Kidney glomerular epithelial cell (primary cell): ENCODE data around the gene ZBTB45.

Experiments
- DNase-seq: peaks from one replicate; lab custom pipeline; 2025; lab: John Stamatoyannopoulos, UW

The ZBTB45 gene

DNA sequence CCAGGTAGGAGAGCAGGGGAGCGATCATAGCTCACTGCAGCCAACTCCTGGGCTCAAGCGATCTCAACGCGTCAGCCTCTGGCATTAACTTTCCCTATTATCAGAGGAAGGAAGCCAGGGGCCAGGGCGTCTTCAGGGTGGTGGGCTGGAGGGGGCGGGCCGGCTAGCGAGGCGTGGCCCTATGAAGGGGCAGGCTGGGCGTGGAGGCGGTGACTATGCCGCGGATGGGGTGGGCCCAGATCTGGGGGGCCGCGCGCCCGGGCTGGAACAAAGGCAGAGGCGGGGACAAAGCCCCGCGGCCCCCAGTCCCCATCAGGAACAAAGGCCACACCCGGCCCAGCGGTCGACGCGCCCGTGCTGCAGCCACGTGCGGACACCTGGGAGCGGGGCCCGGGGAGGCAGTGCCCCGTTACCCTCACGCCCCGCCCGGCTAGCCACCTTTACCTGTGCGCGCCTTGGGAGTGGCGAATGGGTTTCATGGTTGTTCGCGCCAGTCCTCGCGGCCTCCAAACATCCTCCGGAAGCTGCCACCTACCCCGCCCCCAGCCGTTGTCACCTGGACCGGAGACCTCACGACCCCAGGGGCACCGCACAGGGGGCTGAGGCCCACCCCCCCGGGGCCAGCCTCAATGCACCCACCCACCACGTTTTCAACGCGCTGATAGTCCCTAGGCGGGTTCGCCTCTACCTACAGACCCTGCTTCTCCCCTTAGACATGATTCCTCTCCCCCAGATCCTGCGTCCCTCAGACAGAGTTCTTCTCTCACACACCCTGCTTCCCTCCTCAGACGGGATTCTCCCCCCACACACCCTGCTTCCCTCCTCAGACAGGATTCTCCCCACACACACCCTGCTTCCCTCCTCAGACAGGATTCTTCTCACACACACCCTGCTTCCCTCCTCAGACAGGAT lies 18.9 kb upstream of the ZBTB45 start:
- DNase-seq: no peak

DNA sequence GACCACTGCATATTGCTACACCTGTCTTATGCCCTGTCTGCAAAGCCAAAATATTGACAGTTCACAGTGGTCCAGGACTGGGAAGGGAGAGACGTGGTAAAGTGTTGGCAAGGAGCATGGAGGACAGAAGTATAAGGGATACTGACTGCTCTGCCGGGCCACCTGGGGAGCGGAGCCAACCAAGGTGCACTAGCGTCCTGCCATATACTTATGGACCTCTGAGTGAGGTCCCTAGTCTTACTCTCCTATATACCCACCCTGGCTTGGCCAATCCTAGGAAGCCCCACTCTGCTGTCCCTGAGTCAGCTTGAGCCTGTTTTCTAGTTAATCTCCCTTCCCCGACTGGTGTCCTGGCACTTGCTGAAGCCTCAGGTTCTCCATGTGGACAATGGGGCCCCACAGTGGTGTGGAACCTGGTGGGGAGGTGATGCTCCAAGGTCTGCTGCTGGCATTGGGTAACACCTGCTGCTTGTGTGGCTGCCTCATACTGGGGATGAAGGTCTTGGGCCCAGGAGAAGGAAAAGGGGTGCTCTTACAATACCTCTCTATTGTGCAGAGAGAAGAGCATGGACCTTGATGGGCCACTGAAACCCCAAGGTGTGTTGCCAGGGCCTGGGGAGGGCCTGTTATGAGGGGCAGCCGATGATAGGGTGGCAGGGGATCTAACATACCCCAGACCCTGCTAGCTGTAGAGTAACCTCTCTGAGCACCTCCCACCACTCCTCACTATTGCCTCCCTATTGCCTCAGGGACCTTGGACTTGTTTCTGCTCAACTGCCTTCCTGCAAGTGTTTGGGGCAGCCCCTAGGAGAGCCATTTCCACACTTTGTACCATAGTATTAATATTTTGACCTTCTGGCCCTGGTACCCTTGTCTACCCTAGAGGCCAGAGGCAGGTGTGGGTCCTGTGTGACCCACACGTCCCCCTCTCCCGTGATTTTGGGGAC lies 17.5 kb upstream of the ZBTB45 start:
- DNase-seq: no peak

DNA sequence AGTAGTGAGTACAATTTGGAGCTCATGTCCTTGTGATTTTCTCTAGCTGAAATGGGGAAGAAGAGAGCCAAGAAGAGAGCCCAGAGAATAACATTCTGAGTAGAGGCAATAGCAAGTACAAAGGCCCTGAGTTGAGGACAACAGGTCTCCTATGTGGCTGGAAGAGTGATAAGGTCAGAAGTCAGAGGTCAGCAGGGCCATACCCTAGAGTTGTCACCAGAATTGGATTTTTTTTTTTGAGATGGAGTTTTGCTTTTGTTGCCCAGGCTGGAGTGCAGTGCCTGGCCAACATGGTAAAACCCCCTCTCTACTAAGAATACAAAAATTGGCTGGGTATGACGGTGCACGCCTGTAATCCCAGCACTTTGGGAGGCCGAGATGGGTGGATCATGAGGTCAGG lies 16.2 kb upstream of the ZBTB45 start:
- DNase-seq: no peak

DNA sequence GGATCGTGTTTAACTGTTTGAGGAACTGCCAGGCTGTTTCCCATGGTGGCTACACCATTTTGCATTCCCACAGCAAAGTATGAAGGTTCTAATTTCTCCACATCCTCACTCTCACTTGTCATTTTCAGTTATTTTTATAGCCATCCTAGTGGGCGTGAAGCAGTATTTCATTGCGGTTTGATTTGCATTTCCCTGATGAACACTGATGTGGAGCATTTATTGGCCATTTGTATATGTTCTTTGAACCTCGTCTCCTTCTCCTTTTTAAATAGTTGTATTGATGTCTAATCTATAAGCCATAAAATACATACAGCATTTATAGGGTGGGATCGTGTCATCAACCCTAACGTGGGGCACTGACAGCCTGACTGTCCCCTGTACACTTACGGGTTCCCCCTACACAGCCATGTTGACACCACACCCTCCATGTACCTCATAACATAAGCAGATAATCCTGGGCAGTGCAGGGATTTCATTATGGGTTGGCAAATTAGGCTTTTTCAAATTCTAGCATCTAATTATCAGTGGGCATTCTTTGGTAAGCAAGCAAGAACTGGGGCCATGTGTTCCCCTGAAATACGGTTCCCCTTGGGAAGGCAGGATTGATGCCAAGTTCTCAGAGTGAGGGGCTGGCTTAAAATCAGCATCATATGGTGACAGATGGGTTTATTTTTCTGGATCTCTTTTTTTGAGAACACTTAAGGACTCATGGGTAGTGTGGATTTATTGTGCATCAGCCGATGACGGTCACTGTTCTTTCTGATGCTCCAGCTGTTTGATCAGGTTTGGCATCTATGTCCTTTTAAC lies 11.6 kb upstream of the ZBTB45 start:
- no peak for DNase-seq

DNA sequence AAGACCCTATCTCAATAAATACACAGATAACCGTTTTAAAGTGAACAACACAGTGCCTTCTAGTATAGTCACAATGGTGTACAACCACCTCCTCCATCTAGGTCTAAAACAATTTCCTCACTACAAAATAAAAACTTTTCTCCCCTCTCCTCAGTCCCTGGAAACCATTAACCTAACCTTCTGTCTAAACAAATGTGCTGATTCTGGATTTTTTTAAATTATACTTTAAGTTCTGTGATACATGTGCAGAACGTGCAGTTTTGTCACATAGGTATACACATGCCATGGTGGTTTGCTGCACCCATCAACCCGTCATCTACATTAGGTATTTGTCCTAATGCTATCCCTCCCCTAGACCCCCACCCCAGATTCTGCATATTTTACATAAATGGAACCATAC lies 9.8 kb upstream of the ZBTB45 start:
- no peak for DNase-seq

DNA sequence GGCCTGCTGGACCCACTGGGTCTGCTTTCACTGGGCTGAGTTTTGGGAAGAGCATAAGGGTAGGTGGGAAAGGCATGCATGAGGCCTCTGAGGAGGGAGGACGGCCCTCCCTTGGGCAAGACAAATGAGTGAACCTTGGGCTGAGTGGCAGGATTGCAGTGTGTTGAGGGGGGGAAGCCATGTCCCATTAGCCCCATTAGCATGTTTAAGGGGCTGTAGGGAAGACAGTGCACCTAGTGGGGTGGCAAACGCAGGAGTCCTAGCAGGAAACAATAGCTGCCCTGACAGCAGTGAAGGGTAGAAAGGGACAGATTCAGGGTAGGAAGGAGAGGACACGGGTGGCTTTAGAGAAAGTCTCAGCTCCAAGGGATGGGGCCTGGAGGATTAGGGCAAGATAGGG lies 3.1 kb upstream of the ZBTB45 start:
- no peak for DNase-seq

DNA sequence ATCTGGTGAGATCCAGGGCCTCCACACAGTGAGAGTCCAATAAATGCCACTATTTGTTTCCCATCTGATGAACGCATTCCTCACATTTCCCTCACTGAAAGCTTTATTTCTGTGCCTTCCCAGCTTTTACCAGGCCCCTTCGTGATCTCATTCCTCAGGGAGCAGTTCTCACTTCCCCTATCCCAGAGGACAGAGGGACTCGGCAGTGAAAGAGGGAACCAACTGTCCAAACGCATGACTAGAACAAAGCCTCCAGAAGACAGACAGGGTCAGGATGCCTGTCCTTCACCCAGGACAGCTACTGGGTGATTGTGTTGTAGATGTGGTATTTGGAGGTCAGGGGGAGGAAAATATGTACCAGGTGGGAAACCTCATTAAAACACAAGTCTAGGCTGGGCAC lies 2.0 kb upstream of the ZBTB45 start:
- DNase-seq: no peak

DNA sequence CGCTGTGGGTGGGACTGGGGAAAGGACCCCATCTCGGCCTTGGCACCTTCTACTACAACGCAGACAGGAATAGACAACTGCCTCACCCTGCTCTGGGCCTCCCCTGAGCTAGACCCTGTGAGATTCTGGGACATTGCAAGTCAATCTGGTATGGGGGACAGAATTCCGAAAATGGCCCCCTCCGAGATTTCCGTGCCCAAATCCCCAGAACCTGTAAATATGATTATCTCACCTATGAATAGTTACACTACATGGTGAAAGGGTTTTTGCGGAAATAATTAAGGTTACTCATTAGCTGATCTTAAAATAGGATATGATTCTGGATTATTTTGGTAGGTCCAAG lies 618 bp upstream of the ZBTB45 start:
- DNase-seq: no peak

DNA sequence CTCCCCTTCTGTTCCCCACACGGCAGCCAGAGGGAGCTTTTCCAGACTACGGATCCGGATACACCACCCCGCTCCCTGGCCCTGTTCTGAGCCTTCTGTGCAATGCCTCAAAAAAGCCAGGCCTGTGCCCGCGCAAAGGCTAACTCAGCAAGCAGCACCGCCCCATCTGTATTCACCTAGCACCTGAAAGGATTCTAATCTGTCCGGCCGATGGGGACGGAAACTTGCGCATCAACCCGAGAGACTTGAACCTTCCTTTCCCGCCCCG lies 589 bp downstream of the ZBTB45 start:
- peak; percentile 33 for DNase-seq

DNA sequence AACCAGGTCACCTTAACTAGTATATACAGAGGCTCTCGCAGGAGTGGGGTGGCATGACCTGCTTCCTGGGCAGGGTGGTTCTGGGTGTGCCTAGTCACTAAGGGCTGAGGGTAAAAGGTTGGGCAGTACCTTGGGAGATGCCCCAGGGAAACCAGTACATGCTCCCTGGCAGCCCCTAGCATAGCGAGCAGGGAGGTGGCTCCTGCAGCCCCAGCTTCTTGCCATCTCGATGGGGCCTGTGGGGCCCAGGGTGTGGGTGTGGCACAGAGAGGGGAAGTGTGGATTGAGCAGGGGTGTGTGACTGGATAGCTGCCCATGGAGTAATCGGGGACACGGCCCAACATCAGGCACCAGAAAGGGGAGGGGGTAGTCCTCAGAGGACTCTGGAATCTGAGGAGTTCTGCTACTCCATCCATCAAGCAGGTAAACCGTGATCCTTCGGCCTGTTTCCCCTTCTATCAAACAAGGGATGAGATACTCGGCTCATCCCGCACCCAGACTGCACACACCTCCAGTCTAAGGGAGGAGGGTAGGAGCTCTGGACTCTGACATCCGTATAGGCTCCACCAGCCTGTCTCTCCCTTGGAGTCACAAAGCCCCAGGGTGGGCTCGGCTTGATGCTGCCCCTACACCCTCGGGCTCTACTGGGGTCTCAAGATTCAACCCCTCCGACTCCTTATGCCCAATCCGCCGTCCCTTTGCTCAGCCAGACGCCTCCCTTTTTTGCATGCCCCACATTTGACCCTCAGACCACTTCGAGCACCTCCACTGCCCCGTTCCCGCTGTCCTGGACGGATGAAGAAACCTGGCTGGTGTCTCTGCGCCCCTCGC lies 1.1 kb downstream of the ZBTB45 start:
- DNase-seq: no peak

DNA sequence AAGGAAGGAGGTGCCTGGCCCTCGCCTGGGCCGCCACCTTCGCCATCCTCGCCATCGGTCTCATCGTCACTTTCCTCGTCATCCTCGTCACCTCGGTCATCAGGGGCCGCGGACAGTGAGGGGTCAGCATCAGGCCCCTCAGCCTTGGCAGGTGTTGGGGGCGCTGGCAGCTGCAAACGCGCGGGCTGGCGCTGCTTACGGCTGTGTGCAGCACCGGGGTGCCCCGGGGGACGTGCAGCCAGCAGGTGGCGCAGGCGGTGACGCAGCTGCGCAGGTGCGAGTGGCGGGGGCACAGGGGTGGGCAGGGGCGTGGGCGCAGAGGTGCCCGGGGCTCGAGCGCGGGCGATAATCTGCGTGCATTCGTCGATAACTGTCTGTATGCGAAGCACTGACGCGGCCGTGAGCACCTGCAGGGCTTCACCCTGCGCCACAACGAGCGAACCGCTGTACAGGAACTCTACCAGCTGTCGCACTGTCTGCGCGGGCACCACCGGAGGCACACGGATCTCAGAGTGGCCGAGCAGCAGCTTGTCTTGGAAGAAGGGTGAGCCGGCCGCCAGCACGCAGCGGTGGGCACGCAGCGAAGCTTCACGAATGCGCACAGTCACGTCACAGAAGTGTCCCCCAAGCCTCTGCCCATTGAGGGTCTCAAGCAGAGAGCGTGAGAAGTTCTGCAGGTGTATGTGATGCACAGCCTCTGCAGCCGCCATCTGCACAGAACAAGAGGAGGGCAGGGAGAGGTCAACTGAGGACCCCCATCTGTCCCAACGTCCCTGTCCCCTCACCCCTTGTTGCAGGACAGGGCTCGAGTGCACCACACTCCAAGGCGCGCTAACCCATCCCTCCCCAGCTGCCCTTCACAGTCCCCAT lies 2.4 kb downstream of the ZBTB45 start:
- no peak for DNase-seq

DNA sequence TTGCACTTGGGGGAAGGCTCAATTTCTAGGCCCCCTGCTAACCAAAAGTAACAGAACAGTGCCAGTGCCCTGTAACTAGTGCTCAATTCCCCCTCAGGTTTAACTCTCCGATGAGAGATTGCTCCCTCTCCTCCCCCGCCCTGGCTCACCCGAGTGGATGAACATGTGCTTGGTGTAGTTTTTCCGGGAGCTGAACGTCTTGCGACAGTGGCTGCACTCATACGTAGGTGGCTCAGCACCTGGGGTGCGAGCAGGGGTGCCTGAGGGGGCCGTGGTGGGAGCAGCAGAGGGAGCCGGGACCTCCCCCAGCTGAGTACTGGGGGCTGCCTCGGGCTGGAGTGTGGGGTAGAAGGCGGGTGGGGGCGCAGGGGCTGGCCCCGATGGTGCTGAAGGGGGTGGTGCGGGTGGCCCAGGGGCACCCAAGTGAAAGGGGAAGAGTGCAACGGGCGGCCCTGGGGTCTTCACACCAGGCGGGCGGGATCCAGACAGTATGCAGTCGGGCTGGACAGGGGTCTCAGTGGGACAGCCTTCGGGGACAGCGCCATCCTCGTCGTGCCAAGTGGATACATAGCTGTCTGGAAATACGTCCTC lies 3.3 kb downstream of the ZBTB45 start:
- DNase-seq: no peak

DNA sequence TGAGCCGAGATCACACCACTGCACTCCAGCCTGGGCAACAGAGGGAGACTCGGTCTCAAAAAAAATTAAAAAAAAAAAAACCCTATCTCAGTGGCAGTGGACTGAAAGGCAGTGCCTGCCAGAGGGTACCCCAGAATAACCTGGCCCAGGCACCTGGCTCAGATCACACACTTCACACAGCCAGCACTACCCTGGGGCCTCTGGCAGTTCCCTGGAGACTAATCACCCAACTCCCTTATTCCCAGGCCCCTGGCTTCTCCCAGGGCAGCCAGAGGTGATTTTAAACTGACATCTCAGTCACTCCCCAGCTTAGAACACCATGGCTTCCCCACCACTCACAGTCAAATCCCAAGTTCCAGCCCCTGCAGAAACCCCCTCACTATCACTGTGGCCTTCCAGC lies 4.4 kb downstream of the ZBTB45 start:
- DNase-seq: no peak

GRCh38 chr19:58514564-58515022 lies 5.0 kb downstream of the ZBTB45 start:
- DNase-seq: no peak

DNA sequence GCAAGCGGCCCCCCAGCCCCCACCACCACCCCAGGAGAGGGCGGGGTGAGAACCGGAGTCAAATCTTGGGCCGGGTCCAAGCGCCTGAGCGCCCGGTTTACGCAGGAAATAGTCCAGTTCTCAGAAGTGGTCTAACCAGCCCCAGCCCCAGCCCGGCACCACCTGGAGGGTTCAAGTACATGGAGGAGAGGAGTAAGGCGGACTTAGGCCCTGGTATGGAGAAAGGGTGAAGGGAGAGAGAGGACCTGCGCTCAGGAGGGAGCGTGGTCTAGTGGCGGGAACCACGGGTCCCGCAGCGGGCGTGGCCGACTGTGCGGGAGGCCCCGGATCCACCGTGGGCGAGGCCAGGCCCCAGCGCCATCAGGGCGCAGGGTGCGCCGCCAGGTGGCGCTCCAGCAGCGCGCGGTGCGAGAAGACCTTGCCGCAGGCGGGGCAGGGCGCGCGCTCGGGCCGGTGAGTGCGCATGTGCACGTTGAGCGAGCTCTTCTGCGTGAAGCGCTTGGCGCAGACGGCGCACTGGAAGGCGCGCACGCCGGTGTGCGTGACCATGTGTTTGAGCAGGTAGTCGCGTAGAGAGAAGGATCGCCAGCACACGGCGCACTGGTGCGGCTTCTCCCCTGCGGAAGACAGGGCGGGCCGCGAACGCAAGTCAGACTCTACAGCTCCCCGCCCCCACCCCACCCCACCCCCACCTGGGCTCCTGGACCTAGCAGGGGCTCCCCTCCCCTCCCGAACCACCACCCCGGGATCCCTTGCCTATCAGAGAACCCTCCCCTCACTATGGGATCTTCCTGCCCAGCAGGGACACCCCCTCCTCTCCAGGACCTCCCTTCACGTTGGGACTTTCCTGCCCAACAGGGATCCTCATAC lies 5.7 kb downstream of the ZBTB45 start:
- DNase-seq: peak; percentile 37

- no peak for DNase-seq
These were observed 6.4 kb downstream of the ZBTB45 start for GRCh38 chr19:58513213-58513693.

DNA sequence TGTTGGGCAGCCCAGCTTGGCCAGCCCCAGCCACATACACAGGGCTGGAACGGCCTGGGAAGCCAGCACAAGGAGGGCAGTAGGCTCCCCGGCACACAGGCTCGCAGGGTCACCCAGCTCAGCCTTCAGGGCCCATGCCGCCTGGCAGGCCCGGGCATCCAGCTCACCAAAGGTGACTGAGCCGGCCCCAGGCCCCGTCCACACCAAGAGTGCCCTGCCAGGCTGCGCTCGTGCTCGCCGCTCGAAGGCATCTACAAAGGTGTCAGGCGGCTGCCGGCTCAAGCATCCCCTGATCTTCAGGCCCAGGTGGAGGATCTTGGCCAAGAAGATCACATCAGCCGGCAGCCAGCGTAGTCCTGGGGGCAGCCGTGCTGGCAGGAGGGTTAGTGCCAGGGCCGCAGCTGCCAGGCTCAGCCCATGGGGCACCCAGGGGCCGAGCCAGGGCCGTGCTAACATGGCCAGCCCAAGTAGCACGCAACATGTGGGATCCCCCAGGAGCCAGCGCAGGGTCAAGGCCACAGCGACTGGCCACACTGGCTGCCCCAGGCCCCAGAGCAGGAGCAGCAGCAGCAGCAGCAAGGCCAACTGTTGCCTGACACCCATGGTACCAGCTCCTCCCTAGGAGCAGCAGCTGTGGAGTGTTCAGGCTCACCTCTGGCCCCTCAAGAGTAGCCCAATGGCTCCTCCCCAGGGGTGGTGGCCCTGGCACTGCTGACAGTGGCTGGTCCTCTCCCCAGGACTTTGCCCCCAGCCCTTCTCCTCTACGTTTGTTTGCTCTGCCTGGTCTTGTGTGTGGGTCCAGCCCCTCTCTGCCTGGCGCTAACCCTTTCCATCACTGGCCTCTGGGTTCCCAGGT lies 8.0 kb downstream of the ZBTB45 start, which contains the start of gene SLC27A5:
SLC27A5 (minus strand) TSS at position 640 of the 856 bp plus-strand sequence; CDS start at position 603, 37 bp downstream.
- DNase-seq: no peak
